ENCODE results near the gene DNAJC11. TPM values are rescaled to one million over a fixed set of nuclear protein-coding genes. Genes with fewer than 3 reads are reported as not detected.
"Not testable (repeated sequence)": the region's sequence is repeated elsewhere in the genome, so short reads cannot be mapped to it uniquely, and the experiment has no call there.

The DNAJC11 gene
- total RNA-seq, 3 donors from 2014 or later = 23.0 to 30.5 (median 25.6) TPM

- no peaks in the 10 kb centered on the region for H3K27me3 ChIP-seq
- intact Hi-C loops (cut with DNase I; ENCODE audit: low total_unique reads) = no loop called here
- no peak for TF ChIP-seq POLR2A (IDR thresholded peaks at IDR 0.05)
- no peak for TF ChIP-seq POLR2AphosphoS5 (IDR thresholded peaks at IDR 0.05)
- TF ChIP-seq, protein P1, sequence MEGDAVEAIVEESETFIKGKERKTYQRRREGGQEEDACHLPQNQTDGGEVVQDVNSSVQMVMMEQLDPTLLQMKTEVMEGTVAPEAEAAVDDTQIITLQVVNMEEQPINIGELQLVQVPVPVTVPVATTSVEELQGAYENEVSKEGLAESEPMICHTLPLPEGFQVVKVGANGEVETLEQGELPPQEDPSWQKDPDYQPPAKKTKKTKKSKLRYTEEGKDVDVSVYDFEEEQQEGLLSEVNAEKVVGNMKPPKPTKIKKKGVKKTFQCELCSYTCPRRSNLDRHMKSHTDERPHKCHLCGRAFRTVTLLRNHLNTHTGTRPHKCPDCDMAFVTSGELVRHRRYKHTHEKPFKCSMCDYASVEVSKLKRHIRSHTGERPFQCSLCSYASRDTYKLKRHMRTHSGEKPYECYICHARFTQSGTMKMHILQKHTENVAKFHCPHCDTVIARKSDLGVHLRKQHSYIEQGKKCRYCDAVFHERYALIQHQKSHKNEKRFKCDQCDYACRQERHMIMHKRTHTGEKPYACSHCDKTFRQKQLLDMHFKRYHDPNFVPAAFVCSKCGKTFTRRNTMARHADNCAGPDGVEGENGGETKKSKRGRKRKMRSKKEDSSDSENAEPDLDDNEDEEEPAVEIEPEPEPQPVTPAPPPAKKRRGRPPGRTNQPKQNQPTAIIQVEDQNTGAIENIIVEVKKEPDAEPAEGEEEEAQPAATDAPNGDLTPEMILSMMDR (IDR thresholded peaks at IDR 0.05) = no peak
- no peak overlapping the region for H3K4me3 ChIP-seq
- DNase-seq (ENCODE audit: low spot score in 2 of 2) = no peak
- H3K36me3 ChIP-seq = no peaks in the 10 kb centered on the region
- no peak overlapping the region for H3K27ac ChIP-seq
- H3K9me3 ChIP-seq = no peaks in the 10 kb centered on the region
- no peaks in the 10 kb centered on the region for H3K4me1 ChIP-seq
Measured at GRCh38 chr1:6673816-6674398, 27.7 kb downstream of the DNAJC11 start.

- TF ChIP-seq POLR2AphosphoS5 (IDR thresholded peaks at IDR 0.05) = no peak
- TF ChIP-seq POLR2A (IDR thresholded peaks at IDR 0.05) = no peak
- TF ChIP-seq, protein P1 (IDR thresholded peaks at IDR 0.05) = no peak
Measured at GRCh38 chr1:6672558-6672957, 29.1 kb downstream of the DNAJC11 start.

GRCh38 chr1:6668503-6668902 lies 33.1 kb downstream of the DNAJC11 start:
- TF ChIP-seq POLR2AphosphoS5 (IDR thresholded peaks at IDR 0.05) (no peak), POLR2A (IDR thresholded peaks at IDR 0.05) (no peak)
- TF ChIP-seq, protein P1 (IDR thresholded peaks at IDR 0.05) = no peak
- intact Hi-C loops (cut with DNase I; ENCODE audit: low total_unique reads) = no loop called here
- Histone ChIP-seq H3K4me1 (no peaks in the 10 kb centered on the region), H3K36me3 (no peaks in the 10 kb centered on the region), H3K27ac (no peak overlapping the region), H3K9me3 (no peaks in the 10 kb centered on the region), H3K27me3 (no peaks in the 10 kb centered on the region), H3K4me3 (no peak overlapping the region)
- no peak for DNase-seq (ENCODE audit: low spot score in 2 of 2)

More at GRCh38 chr1:6672558-6672957, 29.1 kb downstream of the DNAJC11 start:
- Histone ChIP-seq H3K9me3 (no peaks in the 10 kb centered on the region), H3K36me3 (no peaks in the 10 kb centered on the region), H3K27me3 (no peaks in the 10 kb centered on the region), H3K27ac (no peak overlapping the region), H3K4me1 (no peaks in the 10 kb centered on the region), H3K4me3 (no peak overlapping the region)
- no peak for DNase-seq (ENCODE audit: low spot score in 2 of 2)
- intact Hi-C loops (cut with DNase I; ENCODE audit: low total_unique reads) = no loop called here

DNA sequence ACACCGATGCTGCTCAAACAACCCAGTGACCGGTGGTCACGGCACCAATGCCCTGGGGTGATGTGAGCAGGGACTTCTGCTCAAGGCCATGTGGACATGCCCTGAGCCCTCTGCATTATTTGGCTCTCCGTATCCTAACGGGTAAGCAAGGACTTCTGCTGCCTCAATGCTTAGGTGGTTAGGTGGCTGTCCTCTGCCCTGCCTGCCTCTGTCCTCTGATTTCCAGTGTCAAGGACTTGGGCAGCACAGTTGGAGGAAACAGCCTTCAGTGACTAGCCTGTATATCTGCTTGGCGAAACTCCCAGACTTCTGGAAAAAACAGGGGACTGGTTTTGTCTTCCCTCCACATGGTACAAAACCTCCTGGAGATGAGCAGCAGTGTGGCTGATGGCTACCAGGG lies 34.5 kb downstream of the DNAJC11 start:
- intact Hi-C loops (cut with DNase I; ENCODE audit: low total_unique reads) = no loop called here
- no peaks in the 10 kb centered on the region for H3K36me3 ChIP-seq
- no peaks in the 10 kb centered on the region for H3K9me3 ChIP-seq
- no peaks in the 10 kb centered on the region for H3K27me3 ChIP-seq
- H3K4me3 ChIP-seq = no peak overlapping the region
- TF ChIP-seq, protein P1 (IDR thresholded peaks at IDR 0.05) = no peak
- TF ChIP-seq POLR2AphosphoS5 (IDR thresholded peaks at IDR 0.05) (no peak), POLR2A (IDR thresholded peaks at IDR 0.05) (no peak)
- no peak overlapping the region for H3K27ac ChIP-seq
- DNase-seq (ENCODE audit: low spot score in 2 of 2) = no peak
- no peaks in the 10 kb centered on the region for H3K4me1 ChIP-seq

GRCh38 chr1:6666696-6667095 lies 34.9 kb downstream of the DNAJC11 start:
- Histone ChIP-seq H3K27ac (no peak overlapping the region), H3K27me3 (no peaks in the 10 kb centered on the region), H3K36me3 (no peaks in the 10 kb centered on the region), H3K9me3 (no peaks in the 10 kb centered on the region), H3K4me1 (no peaks in the 10 kb centered on the region), H3K4me3 (no peak overlapping the region)
- intact Hi-C loops (cut with DNase I; ENCODE audit: low total_unique reads) = no loop called here
- DNase-seq (ENCODE audit: low spot score in 2 of 2) = no peak
- TF ChIP-seq POLR2A (IDR thresholded peaks at IDR 0.05) (no peak), POLR2AphosphoS5 (IDR thresholded peaks at IDR 0.05) (no peak)

DNA sequence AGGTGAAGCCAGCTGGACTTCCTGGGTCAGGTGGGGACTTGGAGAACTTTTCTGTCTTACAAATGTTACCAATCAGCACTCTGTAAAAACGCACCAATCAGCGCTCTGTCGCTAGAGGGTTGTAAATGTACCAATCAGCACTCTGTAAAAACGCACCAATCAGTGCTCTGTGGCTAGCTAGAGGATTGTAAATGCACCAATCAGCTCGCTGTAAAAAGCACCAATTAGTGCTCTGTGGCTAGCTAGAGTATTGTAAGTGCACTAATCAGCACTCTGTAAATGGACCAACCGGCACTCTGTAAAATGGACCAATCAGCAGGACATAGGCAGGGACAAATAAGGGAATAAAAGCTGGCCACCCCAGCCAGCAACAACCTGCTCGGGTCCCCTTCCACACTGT lies 39.1 kb downstream of the DNAJC11 start:
- H3K4me3 ChIP-seq; H3K27me3 ChIP-seq; intact Hi-C loops (cut with DNase I; ENCODE audit: low total_unique reads); H3K9me3 ChIP-seq; DNase-seq (ENCODE audit: low spot score in 2 of 2); H3K36me3 ChIP-seq; H3K27ac ChIP-seq; H3K4me1 ChIP-seq: not testable (repeated sequence)

Measured in breast epithelium (tissue), 4 donors.